CD14-positive monocyte (primary cell): Measurements from ENCODE around the gene CTNNBL1. TPM values are rescaled to one million over a fixed set of nuclear protein-coding genes. Genes with fewer than 3 reads are reported as not detected.
A peak's percentile ranks its signal among the peaks of the same experiment; 100 is the strongest.

Source experiments
- DNase-seq, 3 donors: peaks; one replicate each; pipeline ENCODE4 v3.0.0-alpha.2; 2011 to 2022
- H2AFZ ChIP-seq: 2 replicates; pipeline ENCODE4 v1.6.0; 2012; ENCODE audit warnings: mild to moderate bottlenecking, low read depth, low read length, inconsistent platforms; ENCODE audit not compliant: insufficient read depth, poor library complexity, severe bottlenecking
- H3K27ac ChIP-seq, 2 donors: 1 replicate in 1 of 2; 2 replicates in 1 of 2; pipeline ENCODE4 v1.5.1; 2012 to 2013; ENCODE audit warnings: low read length in 2 of 2, control low read depth in 1 of 2, inconsistent platforms in 1 of 2, low read depth in 1 of 2, mild to moderate bottlenecking in 1 of 2
- H3K27me3 ChIP-seq, 2 donors: one replicate each; pipeline versions ENCODE4 v1.6.0 to v1.6.1; 2011 to 2013; ENCODE audit warnings: low read length in 2 of 2; ENCODE audit not compliant: control insufficient read depth in 2 of 2, insufficient read depth in 2 of 2
- H3K36me3 ChIP-seq, 2 donors: replicated peaks in 1 of 2; 1 replicate in 1 of 2; 2 replicates in 1 of 2; pipeline versions ENCODE4 v1.5.1 to v1.6.1; 2012 to 2013; ENCODE audit warnings: low read length in 2 of 2, control low read depth in 1 of 2, inconsistent platforms in 1 of 2, mild to moderate bottlenecking in 1 of 2; ENCODE audit not compliant: insufficient read depth in 2 of 2, control insufficient read depth in 1 of 2
- H3K4me1 ChIP-seq, 2 donors: 1 replicate in 1 of 2; 2 replicates in 1 of 2; pipeline versions ENCODE4 v1.5.1 to v1.6.1; 2012 to 2013; ENCODE audit warnings: low read length in 2 of 2, control low read depth in 1 of 2, inconsistent platforms in 1 of 2, mild to moderate bottlenecking in 1 of 2, moderate library complexity in 1 of 2; ENCODE audit not compliant: insufficient read depth in 2 of 2, control insufficient read depth in 1 of 2
- H3K4me2 ChIP-seq: replicated peaks from 2 replicates; pipeline ENCODE3; 2012; ENCODE audit warnings: low read length, moderate library complexity, mild to moderate bottlenecking; ENCODE audit not compliant: poor library complexity, severe bottlenecking; ENCODE audit errors: extremely low read depth
- H3K4me3 ChIP-seq, 3 experiments: fragments of 200-600 bp in 1 of 3; sonication (generic) in 1 of 3; replicated peaks in 1 of 3; 1 replicate in 2 of 3; 2 replicates in 1 of 3; pipeline ENCODE4 v1.5.1; 2011 to 2013; ENCODE audit warnings: low read length in 3 of 3, mild to moderate bottlenecking in 3 of 3, control low read depth in 2 of 3, low read depth in 2 of 3, inconsistent platforms in 1 of 3, moderate library complexity in 1 of 3
- H3K79me2 ChIP-seq: 2 replicates; pipeline ENCODE4 v1.6.0; 2012; ENCODE audit warnings: mild to moderate bottlenecking, control low read depth, inconsistent platforms, low read length, moderate library complexity; ENCODE audit not compliant: insufficient read depth
- H3K9ac ChIP-seq: 2 replicates; pipeline ENCODE4 v1.6.0; 2017; ENCODE audit warnings: low read length, mild to moderate bottlenecking; ENCODE audit not compliant: insufficient read depth, poor library complexity, severe bottlenecking
- H3K9me3 ChIP-seq, 2 donors: replicated peaks in 1 of 2; 1 replicate in 1 of 2; 2 replicates in 1 of 2; pipeline versions ENCODE4 v1.5.1 to v1.6.1; 2012 to 2013; ENCODE audit warnings: low read length in 2 of 2, control low read depth in 1 of 2; ENCODE audit not compliant: control insufficient read depth in 1 of 2, insufficient read depth in 1 of 2
- H4K20me1 ChIP-seq: 2 replicates; pipeline ENCODE4 v1.6.0; 2012; ENCODE audit warnings: mild to moderate bottlenecking, low read length, control low read depth, moderate library complexity; ENCODE audit not compliant: insufficient read depth
- H3K27ac Mint-ChIP-seq, 7 donors: one replicate each; pipeline ENCODE4 v1.8.0; 2020; ENCODE audit warnings: mild to moderate bottlenecking in 7 of 7, mixed read lengths in 7 of 7, moderate library complexity in 6 of 7, inconsistent platforms in 2 of 7
- H3K27me3 Mint-ChIP-seq, 3 donors: one replicate each; pipeline ENCODE4 v1.8.0; 2021 to 2022; ENCODE audit warnings: low read depth in 3 of 3, mild to moderate bottlenecking in 3 of 3, mixed read lengths in 3 of 3, moderate library complexity in 3 of 3, inconsistent platforms in 1 of 3
- H3K36me3 Mint-ChIP-seq, 2 donors: one replicate each; pipeline ENCODE4 v1.8.0; 2020; ENCODE audit warnings: mixed read lengths in 2 of 2, inconsistent platforms in 1 of 2, mild to moderate bottlenecking in 1 of 2
- H3K4me1 Mint-ChIP-seq: one replicate; pipeline ENCODE4 v1.8.0; 2020; ENCODE audit warnings: mild to moderate bottlenecking, mixed read lengths
- H3K4me3 Mint-ChIP-seq, 2 donors: one replicate each; pipeline ENCODE4 v1.8.0; 2020; ENCODE audit warnings: mild to moderate bottlenecking in 2 of 2, mixed read lengths in 2 of 2, moderate library complexity in 1 of 2
- H3K9me3 Mint-ChIP-seq, 7 donors: one replicate each; pipeline ENCODE4 v1.8.0; 2020 to 2022; ENCODE audit warnings: mixed read lengths in 7 of 7, mild to moderate bottlenecking in 6 of 7, moderate library complexity in 6 of 7, inconsistent platforms in 2 of 7
- WGBS: methylation state at CpG from one replicate; pipeline ENCODE4 v1.1.5; 2013; ENCODE audit warnings: missing lambda C conversion rate; ENCODE audit not compliant: insufficient coverage; 5-methylcytosine and 5-hydroxymethylcytosine counted together
- intact Hi-C, 2 donors: fragments of 100-400 bp; cut with micrococcal nuclease; formaldehyde crosslinking; loops; one replicate each; pipeline versions ENCODE4 v1.15.0 to v1.15.1; 2023
- polyA plus RNA-seq, 3 donors: library from polyadenylated mRNA; depleted of rRNA in 1 of 3; unstranded in 2 of 3; stranded (reverse) in 1 of 3; fragments of 300-500 nt in 2 of 3; fragments of >200 nt in 1 of 3; fragmentation: Illumina TruSeq in 2 of 3; gene quantifications; 1 replicate in 2 of 3; 2 replicates in 1 of 3; pipeline ENCODE4 v1.2.3, GENCODE V29; 2012 to 2021
- TF ChIP-seq, protein P1 (sequence below): fragments of 200-600 bp; IDR thresholded peaks from one replicate; pipeline ENCODE4 v1.8.0; 2022; ENCODE audit warnings: antibody characterized with exemption, mild to moderate bottlenecking

Gene CTNNBL1
- polyA plus RNA-seq, 3 donors = 35.5 to 83.2 (median 77.3) TPM

DNA sequence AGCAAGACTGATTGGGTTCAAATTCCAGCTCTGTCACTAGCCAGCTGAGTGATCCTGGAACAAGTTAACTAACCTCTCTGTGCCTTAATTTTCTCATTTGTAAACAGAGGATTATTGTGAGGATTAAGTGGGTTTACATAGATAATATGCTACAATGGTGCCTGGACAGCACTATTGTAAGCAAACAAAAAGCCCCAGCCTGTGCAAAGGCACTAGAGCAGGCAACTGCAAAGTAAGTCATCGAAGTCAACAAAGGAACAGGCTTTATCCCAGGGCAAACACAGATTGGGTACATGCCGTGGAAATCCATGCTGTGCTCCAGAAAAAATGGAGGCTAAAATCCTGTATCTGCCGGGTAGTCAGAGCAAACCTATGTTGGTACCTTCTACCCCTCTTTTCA is 43.2 kb upstream of the CTNNBL1 start:
- TF ChIP-seq, protein P1, sequence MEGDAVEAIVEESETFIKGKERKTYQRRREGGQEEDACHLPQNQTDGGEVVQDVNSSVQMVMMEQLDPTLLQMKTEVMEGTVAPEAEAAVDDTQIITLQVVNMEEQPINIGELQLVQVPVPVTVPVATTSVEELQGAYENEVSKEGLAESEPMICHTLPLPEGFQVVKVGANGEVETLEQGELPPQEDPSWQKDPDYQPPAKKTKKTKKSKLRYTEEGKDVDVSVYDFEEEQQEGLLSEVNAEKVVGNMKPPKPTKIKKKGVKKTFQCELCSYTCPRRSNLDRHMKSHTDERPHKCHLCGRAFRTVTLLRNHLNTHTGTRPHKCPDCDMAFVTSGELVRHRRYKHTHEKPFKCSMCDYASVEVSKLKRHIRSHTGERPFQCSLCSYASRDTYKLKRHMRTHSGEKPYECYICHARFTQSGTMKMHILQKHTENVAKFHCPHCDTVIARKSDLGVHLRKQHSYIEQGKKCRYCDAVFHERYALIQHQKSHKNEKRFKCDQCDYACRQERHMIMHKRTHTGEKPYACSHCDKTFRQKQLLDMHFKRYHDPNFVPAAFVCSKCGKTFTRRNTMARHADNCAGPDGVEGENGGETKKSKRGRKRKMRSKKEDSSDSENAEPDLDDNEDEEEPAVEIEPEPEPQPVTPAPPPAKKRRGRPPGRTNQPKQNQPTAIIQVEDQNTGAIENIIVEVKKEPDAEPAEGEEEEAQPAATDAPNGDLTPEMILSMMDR = no peak
- Mint-ChIP-seq H3K36me3 (no peaks in the 10 kb centered on the region), H3K9me3 (no peaks in the 10 kb centered on the region), H3K4me1 (no peaks in the 10 kb centered on the region), H3K4me3 (no peak overlapping the region), H3K27me3 (peaks cover 0 to 11% (median 8%) of the 10 kb centered on the region in 3 donors), H3K27ac (no peak overlapping the region)
- no peak for DNase-seq
- Histone ChIP-seq H3K4me2 (no peak overlapping the region), H3K27ac (no peak overlapping the region), H3K27me3 (no peaks in the 10 kb centered on the region), H3K9me3 (no peaks in the 10 kb centered on the region), H2AFZ (no peak overlapping the region), H3K36me3 (no peaks in the 10 kb centered on the region), H3K4me1 (no peaks in the 10 kb centered on the region), H3K9ac (no peak overlapping the region), H4K20me1 (no peaks in the 10 kb centered on the region), H3K79me2 (no peaks in the 10 kb centered on the region), H3K4me3 (no peak overlapping the region)
- intact Hi-C loops = no loop called here
- 94% methylated on average over 3 of the region's 3 CpGs for WGBS

DNA sequence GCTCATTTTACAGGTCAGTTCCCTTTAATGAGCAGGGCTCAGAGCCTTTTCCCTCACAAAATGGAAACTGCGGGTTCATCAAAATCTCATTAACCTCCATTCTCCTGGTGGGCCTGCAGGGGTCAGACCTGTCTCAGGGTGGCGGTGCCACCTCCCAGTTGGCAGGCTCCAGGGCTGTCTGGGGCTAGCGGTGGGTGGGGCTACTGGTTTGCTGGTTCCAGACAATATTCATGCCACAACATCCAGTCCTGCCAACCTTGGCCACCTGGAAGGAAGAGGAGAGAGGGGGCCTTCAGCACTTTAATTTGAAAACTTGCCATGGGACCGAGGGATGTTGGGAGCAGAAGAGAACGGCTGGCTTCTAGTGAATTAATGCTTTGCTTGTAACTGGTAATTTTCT is 41.9 kb upstream of the CTNNBL1 start:
- H3K9ac ChIP-seq = no peak overlapping the region
- no peak overlapping the region for H3K4me3 ChIP-seq
- H3K27ac ChIP-seq = no peak overlapping the region
- no peaks in the 10 kb centered on the region for H3K36me3 ChIP-seq
- H3K27me3 ChIP-seq = no peaks in the 10 kb centered on the region
- Mint-ChIP-seq H3K36me3 (no peaks in the 10 kb centered on the region), H3K27me3 (peaks cover 3 to 10% (median 9%) of the 10 kb centered on the region in 3 donors), H3K9me3 (no peaks in the 10 kb centered on the region), H3K4me3 (no peak overlapping the region), H3K4me1 (no peaks in the 10 kb centered on the region), H3K27ac (peak overlapping the region in 1 of 7 donors; percentile 2)
- H3K4me2 ChIP-seq = no peak overlapping the region
- no peaks in the 10 kb centered on the region for H3K4me1 ChIP-seq
- H2AFZ ChIP-seq = no peak overlapping the region
- no peaks in the 10 kb centered on the region for H4K20me1 ChIP-seq
- peak; percentile 3 to 35 (median 21) for DNase-seq
- TF ChIP-seq, protein P1 = peak; percentile 37
- H3K9me3 ChIP-seq = no peaks in the 10 kb centered on the region
- WGBS = 20% methylated on average over 1 of the region's 5 CpGs
- no peaks in the 10 kb centered on the region for H3K79me2 ChIP-seq
- intact Hi-C loops = no loop called here
